Measurements from ENCODE around the gene TROAP.

The TROAP gene

GRCh38 chr12:49335955-49336644, 13.0 kb downstream of the TROAP start:
- Histone ChIP-seq H3K18ac (ENCODE audit: low read length) (no peak overlapping the region), H3K79me1 (ENCODE audit: low read length) (no peaks in the 10 kb centered on the region), H2BK15ac (replicated peaks; ENCODE audit: low read depth) (no peak overlapping the region), H3K4ac (ENCODE audit: low read depth, low read length) (no peak overlapping the region), H3K27me3 (ENCODE audit: insufficient read depth, low read length, poor library complexity) (peaks cover 49% of the 10 kb centered on the region), H3K56ac (ENCODE audit: low read length) (peak overlapping the region; percentile 8), H3K4me2 (ENCODE audit: low read length) (peak overlapping the region; percentile 44), H3K36me3 (ENCODE audit: control insufficient read depth, insufficient read depth, low read length) (no peaks in the 10 kb centered on the region), H3K79me2 (ENCODE audit: control insufficient read depth, insufficient read depth, low read length) (no peaks in the 10 kb centered on the region), H4K5ac (ENCODE audit: low read length) (no peak overlapping the region), H3K4me1 (ENCODE audit: control insufficient read depth, low read depth, low read length) (peaks cover 6% of the 10 kb centered on the region), H3K4me3 (ENCODE audit: low read length) (no peak overlapping the region), H3K27ac (ENCODE audit: low read depth, low read length) (no peak overlapping the region), H2BK120ac (ENCODE audit: low read depth, low read length) (no peak overlapping the region), H4K8ac (ENCODE audit: low read depth, low read length) (no peak overlapping the region), H3K9ac (ENCODE audit: low read length) (no peak overlapping the region), H3K23ac (ENCODE audit: low read length) (no peak overlapping the region), H2BK5ac (ENCODE audit: low read length) (no peak overlapping the region), H2AK5ac (ENCODE audit: low read length) (no peak overlapping the region)
- WGBS (ENCODE audit: extremely low coverage, insufficient coverage, low lambda C conversion rate): no CpG with 5 or more reads among the region's 72 CpGs
- no peak for DNase-seq

GRCh38 chr12:49336645-49337584, 13.9 kb downstream of the TROAP start, which contains the start of gene C1QL4:
Gene C1QL4, minus strand, starts transcription at chr12:49337188. Its CDS starts 711 bp downstream, at chr12:49336477.
- H2AK5ac ChIP-seq (ENCODE audit: low read length): no peak within 1 kb of the TSS
- no peak within 1 kb of the TSS for H4K8ac ChIP-seq (ENCODE audit: low read depth, low read length)
- peaks cover 6% of the 10 kb centered on the region for H3K4me1 ChIP-seq (ENCODE audit: control insufficient read depth, low read depth, low read length)
- H3K23ac ChIP-seq (ENCODE audit: low read length): no peak within 1 kb of the TSS
- WGBS (ENCODE audit: extremely low coverage, insufficient coverage, low lambda C conversion rate): no CpG with 5 or more reads among the region's 65 CpGs
- no peak within 1 kb of the TSS for H3K18ac ChIP-seq (ENCODE audit: low read length)
- H2BK5ac ChIP-seq (ENCODE audit: low read length): no peak within 1 kb of the TSS
- no peaks in the 10 kb centered on the region for H3K79me2 ChIP-seq (ENCODE audit: control insufficient read depth, insufficient read depth, low read length)
- no peak within 1 kb of the TSS for H2BK15ac ChIP-seq (replicated peaks; ENCODE audit: low read depth)
- H3K9ac ChIP-seq (ENCODE audit: low read length): peak within 1 kb of the TSS; percentile 29
- no peak within 1 kb of the TSS for H3K4ac ChIP-seq (ENCODE audit: low read depth, low read length)
- no peak within 1 kb of the TSS for H2BK120ac ChIP-seq (ENCODE audit: low read depth, low read length)
- no peak within 1 kb of the TSS for H3K4me3 ChIP-seq (ENCODE audit: low read length)
- H3K56ac ChIP-seq (ENCODE audit: low read length): peak within 1 kb of the TSS; percentile 39
- peak; percentile 82 for DNase-seq
- H3K79me1 ChIP-seq (ENCODE audit: low read length): no peaks in the 10 kb centered on the region
- H4K5ac ChIP-seq (ENCODE audit: low read length): no peak within 1 kb of the TSS
- no peaks in the 10 kb centered on the region for H3K36me3 ChIP-seq (ENCODE audit: control insufficient read depth, insufficient read depth, low read length)
- H3K27me3 ChIP-seq (ENCODE audit: insufficient read depth, low read length, poor library complexity): peaks cover 56% of the 10 kb centered on the region
- no peak within 1 kb of the TSS for H3K27ac ChIP-seq (ENCODE audit: low read depth, low read length)
- H3K4me2 ChIP-seq (ENCODE audit: low read length): peak within 1 kb of the TSS; percentile 44

GRCh38 chr12:49338830-49339463, 15.9 kb downstream of the TROAP start:
- H3K27ac ChIP-seq (ENCODE audit: low read depth, low read length): no peak overlapping the region
- no peak overlapping the region for H2BK5ac ChIP-seq (ENCODE audit: low read length)
- H3K4me2 ChIP-seq (ENCODE audit: low read length): no peak overlapping the region
- no peak overlapping the region for H3K9ac ChIP-seq (ENCODE audit: low read length)
- no peak overlapping the region for H3K4ac ChIP-seq (ENCODE audit: low read depth, low read length)
- no peak overlapping the region for H2BK15ac ChIP-seq (replicated peaks; ENCODE audit: low read depth)
- H3K4me1 ChIP-seq (ENCODE audit: control insufficient read depth, low read depth, low read length): peaks cover 9% of the 10 kb centered on the region
- WGBS (ENCODE audit: extremely low coverage, insufficient coverage, low lambda C conversion rate): no CpG with 5 or more reads among the region's 6 CpGs
- H3K23ac ChIP-seq (ENCODE audit: low read length): no peak overlapping the region
- H4K8ac ChIP-seq (ENCODE audit: low read depth, low read length): no peak overlapping the region
- H3K56ac ChIP-seq (ENCODE audit: low read length): no peak overlapping the region
- H3K79me2 ChIP-seq (ENCODE audit: control insufficient read depth, insufficient read depth, low read length): no peaks in the 10 kb centered on the region
- H2BK120ac ChIP-seq (ENCODE audit: low read depth, low read length): no peak overlapping the region
- no peak overlapping the region for H2AK5ac ChIP-seq (ENCODE audit: low read length)
- no peak overlapping the region for H3K4me3 ChIP-seq (ENCODE audit: low read length)
- no peaks in the 10 kb centered on the region for H3K79me1 ChIP-seq (ENCODE audit: low read length)
- H4K5ac ChIP-seq (ENCODE audit: low read length): no peak overlapping the region
- peaks cover 59% of the 10 kb centered on the region for H3K27me3 ChIP-seq (ENCODE audit: insufficient read depth, low read length, poor library complexity)
- no peak for DNase-seq
- no peak overlapping the region for H3K18ac ChIP-seq (ENCODE audit: low read length)
- H3K36me3 ChIP-seq (ENCODE audit: control insufficient read depth, insufficient read depth, low read length): no peaks in the 10 kb centered on the region

GRCh38 chr12:49339464-49339861, 16.4 kb downstream of the TROAP start:
- no peak overlapping the region for H3K23ac ChIP-seq (ENCODE audit: low read length)

GRCh38 chr12:49340095-49340870, 17.2 kb downstream of the TROAP start:
- H2BK5ac ChIP-seq (ENCODE audit: low read length): no peak overlapping the region
- H2BK120ac ChIP-seq (ENCODE audit: low read depth, low read length): no peak overlapping the region
- H3K9ac ChIP-seq (ENCODE audit: low read length): no peak overlapping the region
- H4K5ac ChIP-seq (ENCODE audit: low read length): no peak overlapping the region
- H3K27ac ChIP-seq (ENCODE audit: low read depth, low read length): no peak overlapping the region
- no peak overlapping the region for H3K56ac ChIP-seq (ENCODE audit: low read length)
- DNase-seq: no peak
- no peak overlapping the region for H2BK15ac ChIP-seq (replicated peaks; ENCODE audit: low read depth)
- no peak overlapping the region for H3K4me2 ChIP-seq (ENCODE audit: low read length)
- no peaks in the 10 kb centered on the region for H3K79me2 ChIP-seq (ENCODE audit: control insufficient read depth, insufficient read depth, low read length)
- no peak overlapping the region for H4K8ac ChIP-seq (ENCODE audit: low read depth, low read length)
- no peak overlapping the region for H3K23ac ChIP-seq (ENCODE audit: low read length)
- no peaks in the 10 kb centered on the region for H3K79me1 ChIP-seq (ENCODE audit: low read length)
- H3K4me1 ChIP-seq (ENCODE audit: control insufficient read depth, low read depth, low read length): peaks cover 9% of the 10 kb centered on the region
- H2AK5ac ChIP-seq (ENCODE audit: low read length): no peak overlapping the region
- H3K18ac ChIP-seq (ENCODE audit: low read length): no peak overlapping the region
- peaks cover 62% of the 10 kb centered on the region for H3K27me3 ChIP-seq (ENCODE audit: insufficient read depth, low read length, poor library complexity)
- H3K4ac ChIP-seq (ENCODE audit: low read depth, low read length): no peak overlapping the region
- no peaks in the 10 kb centered on the region for H3K36me3 ChIP-seq (ENCODE audit: control insufficient read depth, insufficient read depth, low read length)
- H3K4me3 ChIP-seq (ENCODE audit: low read length): no peak overlapping the region
- WGBS (ENCODE audit: extremely low coverage, insufficient coverage, low lambda C conversion rate): no CpG with 5 or more reads among the region's 6 CpGs

More at GRCh38 chr12:49339464-49339861, 16.4 kb downstream of the TROAP start:
- Histone ChIP-seq H2BK120ac (ENCODE audit: low read depth, low read length) (no peak overlapping the region), H3K18ac (ENCODE audit: low read length) (no peak overlapping the region), H3K79me2 (ENCODE audit: control insufficient read depth, insufficient read depth, low read length) (no peaks in the 10 kb centered on the region), H3K4me2 (ENCODE audit: low read length) (no peak overlapping the region), H3K4ac (ENCODE audit: low read depth, low read length) (no peak overlapping the region), H2AK5ac (ENCODE audit: low read length) (no peak overlapping the region), H4K8ac (ENCODE audit: low read depth, low read length) (no peak overlapping the region), H3K27ac (ENCODE audit: low read depth, low read length) (no peak overlapping the region), H3K79me1 (ENCODE audit: low read length) (no peaks in the 10 kb centered on the region), H3K9ac (ENCODE audit: low read length) (no peak overlapping the region), H3K4me1 (ENCODE audit: control insufficient read depth, low read depth, low read length) (peaks cover 9% of the 10 kb centered on the region), H4K5ac (ENCODE audit: low read length) (no peak overlapping the region), H3K36me3 (ENCODE audit: control insufficient read depth, insufficient read depth, low read length) (no peaks in the 10 kb centered on the region), H3K4me3 (ENCODE audit: low read length) (no peak overlapping the region), H2BK5ac (ENCODE audit: low read length) (no peak overlapping the region), H3K27me3 (ENCODE audit: insufficient read depth, low read length, poor library complexity) (peaks cover 60% of the 10 kb centered on the region), H3K56ac (ENCODE audit: low read length) (no peak overlapping the region), H2BK15ac (replicated peaks; ENCODE audit: low read depth) (no peak overlapping the region)
- no CpG with 5 or more reads among the region's 5 CpGs for WGBS (ENCODE audit: extremely low coverage, insufficient coverage, low lambda C conversion rate)
- DNase-seq: peak; percentile 44

Data from mesendoderm (in vitro differentiated cells).